Measurements from ENCODE around the gene CDC42.

CDC42 gene

GRCh38 chr1:22127248-22127647, 74.7 kb downstream of the CDC42 start:
- TF ChIP-seq CEBPB (IDR thresholded peaks at IDR 0.05) (no peak), EGR1 (IDR thresholded peaks at IDR 0.05) (no peak), CREB1 (IDR thresholded peaks at IDR 0.05; ENCODE audit: low read depth) (no peak), YY1 (IDR thresholded peaks at IDR 0.05; ENCODE audit: low read depth) (no peak), TCF12 (IDR thresholded peaks at IDR 0.05; ENCODE audit: low read depth) (no peak), NFIC (IDR thresholded peaks at IDR 0.05) (no peak), ZBTB7A (IDR thresholded peaks at IDR 0.05; ENCODE audit: low read depth) (no peak), FOXM1 (IDR thresholded peaks at IDR 0.05; ENCODE audit: borderline replicate concordance, low read depth) (no peak), RAD21 (IDR thresholded peaks at IDR 0.05; ENCODE audit: low read depth) (no peak), EP300 (IDR thresholded peaks at IDR 0.05; ENCODE audit: borderline replicate concordance) (no peak), TEAD4 (IDR thresholded peaks at IDR 0.05) (no peak), USF1 (IDR thresholded peaks at IDR 0.05) (no peak), TAF1 (IDR thresholded peaks at IDR 0.05; ENCODE audit: low read depth) (no peak), REST (IDR thresholded peaks at IDR 0.05; ENCODE audit: low read depth) (no peak), MAX (IDR thresholded peaks at IDR 0.05) (no peak)

- no peak for TF ChIP-seq RAD21 (IDR thresholded peaks at IDR 0.05; ENCODE audit: low read depth)
- no peak for TF ChIP-seq EGR1 (IDR thresholded peaks at IDR 0.05)
- no peak for TF ChIP-seq CEBPB (IDR thresholded peaks at IDR 0.05)
- no peak for TF ChIP-seq FOXM1 (IDR thresholded peaks at IDR 0.05; ENCODE audit: borderline replicate concordance, low read depth)
- TF ChIP-seq TEAD4 (IDR thresholded peaks at IDR 0.05), result no peak
- TF ChIP-seq NFIC (IDR thresholded peaks at IDR 0.05), result no peak
- TF ChIP-seq CREB1 (IDR thresholded peaks at IDR 0.05; ENCODE audit: low read depth), result no peak
- no peak for TF ChIP-seq EP300 (IDR thresholded peaks at IDR 0.05; ENCODE audit: borderline replicate concordance)
- TF ChIP-seq TCF12 (IDR thresholded peaks at IDR 0.05; ENCODE audit: low read depth), result no peak
Measured at GRCh38 chr1:22127731-22128130, 75.2 kb downstream of the CDC42 start.

GRCh38 chr1:22128392-22128791, 75.9 kb downstream of the CDC42 start:
- TF ChIP-seq NFIC (IDR thresholded peaks at IDR 0.05), result no peak
- TF ChIP-seq RAD21 (IDR thresholded peaks at IDR 0.05; ENCODE audit: low read depth), result no peak

- no peak for TF ChIP-seq EP300 (IDR thresholded peaks at IDR 0.05; ENCODE audit: borderline replicate concordance)
- TF ChIP-seq RAD21 (IDR thresholded peaks at IDR 0.05; ENCODE audit: low read depth), result no peak
- no peak for TF ChIP-seq TEAD4 (IDR thresholded peaks at IDR 0.05)
Measured at GRCh38 chr1:22129501-22130117, 77.1 kb downstream of the CDC42 start.

- TF ChIP-seq FOXM1 (IDR thresholded peaks at IDR 0.05; ENCODE audit: borderline replicate concordance, low read depth), result no peak
- TF ChIP-seq CREB1 (IDR thresholded peaks at IDR 0.05; ENCODE audit: low read depth), result no peak
- TF ChIP-seq TAF1 (IDR thresholded peaks at IDR 0.05; ENCODE audit: low read depth), result no peak
- TF ChIP-seq YY1 (IDR thresholded peaks at IDR 0.05; ENCODE audit: low read depth), result no peak
- no peak for TF ChIP-seq CEBPB (IDR thresholded peaks at IDR 0.05)
- no peak for TF ChIP-seq EGR1 (IDR thresholded peaks at IDR 0.05)
- TF ChIP-seq MAX (IDR thresholded peaks at IDR 0.05), result no peak
- TF ChIP-seq RAD21 (IDR thresholded peaks at IDR 0.05; ENCODE audit: low read depth), result no peak
- no peak for TF ChIP-seq ZBTB7A (IDR thresholded peaks at IDR 0.05; ENCODE audit: low read depth)
- TF ChIP-seq TEAD4 (IDR thresholded peaks at IDR 0.05), result no peak
- no peak for TF ChIP-seq TCF12 (IDR thresholded peaks at IDR 0.05; ENCODE audit: low read depth)
- TF ChIP-seq NFIC (IDR thresholded peaks at IDR 0.05), result no peak
Measured at GRCh38 chr1:22131062-22131461, 78.6 kb downstream of the CDC42 start.

- TF ChIP-seq TAF1 (IDR thresholded peaks at IDR 0.05; ENCODE audit: low read depth) (no peak), CREB1 (IDR thresholded peaks at IDR 0.05; ENCODE audit: low read depth) (no peak), MAX (IDR thresholded peaks at IDR 0.05) (no peak), NFIC (IDR thresholded peaks at IDR 0.05) (peak; percentile 90), EGR1 (IDR thresholded peaks at IDR 0.05) (no peak), TCF12 (IDR thresholded peaks at IDR 0.05; ENCODE audit: low read depth) (no peak), FOXM1 (IDR thresholded peaks at IDR 0.05; ENCODE audit: borderline replicate concordance, low read depth) (no peak), ZBTB7A (IDR thresholded peaks at IDR 0.05; ENCODE audit: low read depth) (peak; percentile 89; the same call in 1 of the 2 replicates), REST (IDR thresholded peaks at IDR 0.05; ENCODE audit: low read depth) (no peak), USF1 (IDR thresholded peaks at IDR 0.05) (no peak), YY1 (IDR thresholded peaks at IDR 0.05; ENCODE audit: low read depth) (no peak), TEAD4 (IDR thresholded peaks at IDR 0.05) (no peak), CEBPB (IDR thresholded peaks at IDR 0.05) (no peak), EP300 (IDR thresholded peaks at IDR 0.05; ENCODE audit: borderline replicate concordance) (no peak), RAD21 (IDR thresholded peaks at IDR 0.05; ENCODE audit: low read depth) (peak; percentile 94)
Measured at GRCh38 chr1:22131875-22132486, 79.5 kb downstream of the CDC42 start.

Measured in Ishikawa (cell line).